K562 (cell line): ENCODE results near the gene RHEBL1. TPM values are rescaled to one million over a fixed set of nuclear protein-coding genes. Genes with fewer than 3 reads are reported as not detected.

Experiments
- BHLHE40 ChIP-seq: IDR thresholded peaks from 2 replicates; pipeline ENCODE4 v1.6.1; 2011; ENCODE audit warnings: low read length, improper control_type of control experiment
- E2F3 ChIP-seq: fragments of 250-450 bp; sonication (Bioruptor Pico); IDR thresholded peaks from 2 replicates; pipeline ENCODE4 v1.4.0; 2020; ENCODE audit warnings: mild to moderate bottlenecking
- ELF1 ChIP-seq: fragments of 200-800 bp; sonication (Bioruptor generic); IDR thresholded peaks from 2 replicates; pipeline ENCODE4 v1.6.1; 2016; ENCODE audit warnings: missing genetic modification characterization, missing compliant biosample characterization
- FOXO4 ChIP-seq: fragments of 450-650 bp; formaldehyde crosslinking; IDR thresholded peaks from 2 replicates; pipeline ENCODE4 v1.4.0; 2020; ENCODE audit warnings: mild to moderate bottlenecking, moderate library complexity
- GABPB2 ChIP-seq: fragments of 250-450 bp; sonication (Bioruptor Pico); conservative IDR thresholded peaks from 2 replicates; pipeline ENCODE4 v1.5.1; 2021; ENCODE audit warnings: mild to moderate bottlenecking
- MAZ ChIP-seq, 2 experiments: fragments of 450-650 bp in 1 of 2; sonication (generic) in 1 of 2; formaldehyde crosslinking; IDR thresholded peaks in 1 of 2; conservative IDR thresholded peaks in 1 of 2; 2 replicates each; pipeline versions ENCODE4 v1.4.0 to v1.5.0; 2020; ENCODE audit warnings: mild to moderate bottlenecking in 1 of 2, missing genetic modification reagents in 1 of 2
- MBD2 ChIP-seq: sonication (generic); IDR thresholded peaks from 2 replicates; pipeline ENCODE4 v1.6.1; 2016; ENCODE audit warnings: low read depth, borderline replicate concordance
- MTA1 ChIP-seq: fragments of 450-650 bp; IDR thresholded peaks from 2 replicates; pipeline ENCODE4 v1.6.1; 2017; ENCODE audit warnings: borderline replicate concordance
- NCOA2 ChIP-seq, 2 experiments: fragments of 450-650 bp; IDR thresholded peaks; 2 replicates each; pipeline ENCODE4 v1.6.1; 2018; ENCODE audit warnings: mild to moderate bottlenecking in 2 of 2, moderate library complexity in 1 of 2; ENCODE audit not compliant: partially characterized antibody in 2 of 2
- NFATC3 ChIP-seq: fragments of 450-650 bp; IDR thresholded peaks from 2 replicates; pipeline ENCODE4 v1.6.1; 2017; ENCODE audit warnings: mild to moderate bottlenecking
- SFPQ ChIP-seq: fragments of 200-400 bp; formaldehyde crosslinking; IDR thresholded peaks from 2 replicates; pipeline ENCODE4 v1.6.1; 2017; ENCODE audit warnings: mild to moderate bottlenecking, low read depth, low read length, moderate library complexity
- SMAD4 ChIP-seq: fragments of 250-450 bp; sonication (Bioruptor Pico); conservative IDR thresholded peaks from 2 replicates; pipeline ENCODE4 v1.8.0; 2021; ENCODE audit warnings: inconsistent platforms, mild to moderate bottlenecking, moderate library complexity
- STAT5B ChIP-seq: fragments of 250-450 bp; sonication (Bioruptor Pico); IDR thresholded peaks from 2 replicates; pipeline ENCODE4 v1.8.0; 2021; ENCODE audit warnings: mild to moderate bottlenecking, inconsistent platforms
- TAF7 ChIP-seq: fragments of 450-650 bp; IDR thresholded peaks from 2 replicates; pipeline ENCODE4 v1.6.1; 2016; ENCODE audit warnings: missing genetic modification characterization, missing compliant biosample characterization
- TRIM25 ChIP-seq: fragments of 450-650 bp; IDR thresholded peaks from 2 replicates; pipeline ENCODE4 v1.7.0; 2016; ENCODE audit warnings: borderline replicate concordance
- ZFP1 ChIP-seq: fragments of 450-650 bp; formaldehyde crosslinking; IDR thresholded peaks from 2 replicates; pipeline ENCODE4 v1.4.0; 2020; ENCODE audit warnings: mild to moderate bottlenecking, mixed read lengths
- ZNF24 ChIP-seq: fragments of 450-650 bp; IDR thresholded peaks from 2 replicates; pipeline ENCODE4 v1.6.1; 2016
- ZNF785 ChIP-seq: fragments of 250-450 bp; sonication (Bioruptor Pico); IDR thresholded peaks from 2 replicates; pipeline ENCODE4 v1.4.0; 2020; ENCODE audit warnings: mild to moderate bottlenecking
- polyA plus RNA-seq, 8 experiments: library from polyadenylated mRNA; depleted of rRNA in 4 of 8; stranded (reverse) in 5 of 8; unstranded in 3 of 8; fragments of >200 nt; fragmentation: Nextera tagmentation in 2 of 8; fragmentation: Illumina TruSeq in 1 of 8; extraction: Ambion mirVana in 2 of 8; extraction: Trizol in 1 of 8; gene quantifications; 2 replicates each; pipeline versions ENCODE4 v1.2.1 to v1.2.3, GENCODE V29; 2011 to 2014; ENCODE audit warnings: inconsistent platforms in 1 of 8, missing spikeins in 1 of 8
- total RNA-seq, 7 experiments: library from RNA; depleted of rRNA in 6 of 7; stranded (reverse); fragments of >200 nt in 6 of 7; fragmentation: Illumina TruSeq in 2 of 7; extraction: Trizol in 2 of 7; gene quantifications; 2 replicates each; pipeline versions ENCODE4 v1.2.1 to v1.2.3, GENCODE V29; 2011 to 2021; ENCODE audit warnings: low replicate concordance in 1 of 7
- TF ChIP-seq, protein P1 (sequence below): fragments of 250-450 bp; sonication (Bioruptor Pico); IDR thresholded peaks from 2 replicates; pipeline ENCODE4 v1.8.0; 2022; ENCODE audit warnings: moderate library complexity, mild to moderate bottlenecking, inconsistent platforms
- TF ChIP-seq, protein P2 (sequence below): fragments of 250-450 bp; sonication (Bioruptor Pico); IDR thresholded peaks from 2 replicates; pipeline ENCODE4 v1.8.0; 2021; ENCODE audit warnings: mild to moderate bottlenecking, moderate library complexity

Gene RHEBL1
- total and polyA plus RNA-seq, 9 of the 15 experiments (the other 6 are each of a cell fraction or from before 2014, with no cell fraction given) = 4.3 to 36.1 (median 8.2) TPM

DNA sequence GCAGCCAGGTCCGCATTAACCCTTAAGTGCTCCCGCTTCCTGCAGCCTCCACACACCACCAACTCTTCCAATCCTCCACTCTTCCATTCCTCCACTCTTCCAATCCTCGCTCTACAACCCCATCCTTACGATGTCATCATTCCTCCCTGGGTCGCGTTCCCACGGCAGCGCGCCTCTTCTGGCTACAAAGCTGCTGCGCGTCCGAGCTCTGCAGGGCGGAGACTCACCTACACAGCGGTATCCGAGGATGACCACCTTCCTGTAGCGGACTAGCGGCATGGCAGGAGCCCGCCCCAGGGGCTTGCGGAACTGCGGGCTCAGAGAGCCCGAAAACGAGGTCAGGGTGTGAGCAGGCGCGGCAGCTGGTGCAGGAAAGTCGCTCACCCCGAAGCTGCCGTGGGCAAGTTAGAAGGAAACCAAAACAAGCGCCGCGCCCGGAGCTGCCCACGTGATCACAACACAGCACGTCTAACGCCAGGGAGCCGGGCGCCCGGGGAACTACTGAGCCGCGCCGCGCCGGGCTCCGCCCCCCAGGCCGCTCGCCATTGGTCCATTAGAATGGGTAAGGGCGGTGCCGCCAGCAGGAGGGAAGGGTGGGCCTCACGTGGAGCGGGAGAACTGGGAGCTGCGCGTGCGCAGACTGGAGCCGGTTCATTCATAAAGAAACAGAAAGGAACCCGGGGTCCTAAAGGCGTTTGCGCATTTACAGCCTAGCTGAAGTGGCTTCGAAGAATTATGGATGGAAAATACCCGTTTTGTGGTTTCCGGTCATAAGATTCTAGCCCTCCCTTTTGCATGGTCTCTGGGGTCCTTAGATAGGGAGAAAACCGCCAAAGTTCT lies at the start of gene RHEBL1 (continued):
- TF ChIP-seq SFPQ = no peak
- no peak for TF ChIP-seq ZFP1 (CRISPR knock-in tag)
- TF ChIP-seq NFATC3 = no peak
- TF ChIP-seq, protein P1, sequence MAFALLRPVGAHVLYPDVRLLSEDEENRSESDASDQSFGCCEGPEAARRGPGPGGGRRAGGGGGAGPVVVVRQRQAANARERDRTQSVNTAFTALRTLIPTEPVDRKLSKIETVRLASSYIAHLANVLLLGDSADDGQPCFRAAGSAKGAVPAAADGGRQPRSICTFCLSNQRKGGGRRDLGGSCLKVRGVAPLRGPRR (CRISPR knock-in tag) = no peak
- TF ChIP-seq SMAD4 = 0 out of 2 replicates have a peak, but pooled peaks have one; percentile 62
- TF ChIP-seq MAZ (CRISPR knock-in tag; conservative IDR thresholded peaks at IDR 0.05 in 1 of 2, IDR thresholded peaks at IDR 0.05 in 1 of 2) = peak in 1 of 2 experiments; percentile 59; a peak in 2 of 4 replicates
- no peak for TF ChIP-seq MBD2
- TF ChIP-seq MTA1 = peak; percentile 75
- no peak for TF ChIP-seq GABPB2
- TF ChIP-seq ZNF24 = 0 out of 2 replicates have a peak, but pooled peaks have one; percentile 29
- TF ChIP-seq STAT5B = no peak
- TF ChIP-seq ELF1 (tag) = no peak
- TF ChIP-seq ZNF785 = no peak
- TF ChIP-seq E2F3 (CRISPR knock-in tag) = no peak
- TF ChIP-seq TRIM25 = no peak
- peak; percentile 89 for TF ChIP-seq BHLHE40
- no peak for TF ChIP-seq TAF7 (tag)
- no peak for TF ChIP-seq NCOA2 (IDR thresholded peaks at IDR 0.05; ENCODE audit: partially characterized antibody in 2 of 2)
- TF ChIP-seq, protein P2, sequence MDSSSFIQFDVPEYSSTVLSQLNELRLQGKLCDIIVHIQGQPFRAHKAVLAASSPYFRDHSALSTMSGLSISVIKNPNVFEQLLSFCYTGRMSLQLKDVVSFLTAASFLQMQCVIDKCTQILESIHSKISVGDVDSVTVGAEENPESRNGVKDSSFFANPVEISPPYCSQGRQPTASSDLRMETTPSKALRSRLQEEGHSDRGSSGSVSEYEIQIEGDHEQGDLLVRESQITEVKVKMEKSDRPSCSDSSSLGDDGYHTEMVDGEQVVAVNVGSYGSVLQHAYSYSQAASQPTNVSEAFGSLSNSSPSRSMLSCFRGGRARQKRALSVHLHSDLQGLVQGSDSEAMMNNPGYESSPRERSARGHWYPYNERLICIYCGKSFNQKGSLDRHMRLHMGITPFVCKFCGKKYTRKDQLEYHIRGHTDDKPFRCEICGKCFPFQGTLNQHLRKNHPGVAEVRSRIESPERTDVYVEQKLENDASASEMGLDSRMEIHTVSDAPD (CRISPR knock-in tag) = no peak
- no peak for TF ChIP-seq FOXO4 (CRISPR knock-in tag)
